OCI-LY7 (cell line): ENCODE results near the gene FDXACB1. TPM values are rescaled to one million over a fixed set of nuclear protein-coding genes. Genes with fewer than 3 reads are reported as not detected.

Source experiments
- Bru-seq: library from RNA; stranded (reverse); fragments of 400-500 nt; gene quantifications from one replicate; lab custom pipeline; 2021; lab: Mats Ljungman, UMichigan
- BruChase-seq, 2 experiments: library from RNA; stranded (reverse); fragments of 400-500 nt; gene quantifications; one replicate each; lab custom pipeline; 2021; lab: Mats Ljungman, UMichigan
- BruUV-seq: library from RNA; stranded (reverse); fragments of 400-500 nt; replicated peaks from 2 replicates; lab custom pipeline; 2021; lab: Mats Ljungman, UMichigan
- CTCF ChIA-PET: fragments of 300-600 bp; sonication (Branson Sonifier 250); formaldehyde crosslinking; loops from one replicate; lab custom pipeline; 2022; ENCODE audit warnings: antibody characterized with exemption; ENCODE audit not compliant: unreplicated experiment; lab: Charles Lee
- POLR2A ChIA-PET: fragments of 300-600 bp; sonication (Branson Sonifier 250); formaldehyde crosslinking; loops from one replicate; lab custom pipeline; 2022; ENCODE audit warnings: antibody characterized with exemption; lab: Charles Lee
- DNase-seq: peaks from one replicate; pipeline ENCODE4 v3.0.0-alpha.2; 2015; ENCODE audit warnings: low spot score
- H2AFZ ChIP-seq: fragments of 200-600 bp; sonication (generic), shearing (Covaris generic); 2 replicates; pipeline ENCODE4 v1.6.1; 2014; ENCODE audit warnings: mild to moderate bottlenecking, antibody characterized with exemption, low read length, moderate library complexity
- H3K27ac ChIP-seq: fragments of 200-600 bp; sonication (generic); 2 replicates; pipeline ENCODE4 v1.5.1; 2014; ENCODE audit warnings: mixed run types, low read depth, mild to moderate bottlenecking, moderate library complexity, low read length, inconsistent platforms; ENCODE audit not compliant: poor library complexity, severe bottlenecking
- H3K36me3 ChIP-seq: fragments of 200-600 bp; sonication (generic); 2 replicates; pipeline ENCODE4 v1.6.1; 2014; ENCODE audit warnings: mild to moderate bottlenecking, antibody characterized with exemption, low read length, moderate library complexity, mixed read lengths; ENCODE audit not compliant: insufficient read depth
- H3K4me1 ChIP-seq: fragments of 200-600 bp; sonication (generic); 2 replicates; pipeline ENCODE4 v1.5.1; 2014; ENCODE audit warnings: mild to moderate bottlenecking, low read length; ENCODE audit not compliant: insufficient read depth, poor library complexity, severe bottlenecking
- H3K4me2 ChIP-seq: fragments of 200-600 bp; sonication (generic); 2 replicates; pipeline ENCODE4 v1.6.1; 2014; ENCODE audit warnings: mild to moderate bottlenecking, low read length
- H3K4me3 ChIP-seq: fragments of 200-600 bp; sonication (generic); 2 replicates; pipeline ENCODE4 v1.5.1; 2014; ENCODE audit warnings: mild to moderate bottlenecking, low read depth, low read length; ENCODE audit not compliant: poor library complexity, severe bottlenecking
- H3K79me2 ChIP-seq: fragments of 200-600 bp; sonication (generic); 2 replicates; pipeline ENCODE4 v1.6.1; 2016; ENCODE audit warnings: low read depth, mild to moderate bottlenecking, low read length, moderate library complexity, mixed read lengths; ENCODE audit not compliant: insufficient read depth
- H3K9me2 ChIP-seq: fragments of 200-600 bp; sonication (generic); 2 replicates; pipeline ENCODE4 v1.6.1; 2016; ENCODE audit warnings: mild to moderate bottlenecking, low read length, mixed read lengths; ENCODE audit not compliant: insufficient read depth
- H3K9me3 ChIP-seq: fragments of 200-600 bp; sonication (generic); 2 replicates; pipeline ENCODE4 v1.6.1; 2014; ENCODE audit warnings: mild to moderate bottlenecking, mixed run types, low read length, mixed read lengths
- H4K20me1 ChIP-seq: fragments of 200-600 bp; sonication (generic); 2 replicates; pipeline ENCODE4 v1.6.1; 2014; ENCODE audit warnings: mild to moderate bottlenecking, antibody characterized with exemption, low read length, moderate library complexity, mixed read lengths; ENCODE audit not compliant: insufficient read depth
- EZH2phosphoT487 ChIP-seq: fragments of 200-600 bp; sonication (generic); IDR thresholded peaks from 2 replicates; pipeline ENCODE4 v1.6.1; 2018; ENCODE audit warnings: low read depth, borderline replicate concordance, mild to moderate bottlenecking, mixed run types, antibody characterized with exemption, low read length, moderate library complexity, mixed read lengths
- intact Hi-C: fragments of 100-400 bp; cut with micrococcal nuclease; formaldehyde crosslinking; loops from one replicate; pipeline ENCODE4 v1.10.0; 2022; ENCODE audit not compliant: unreplicated experiment
- long read RNA-seq: library from polyadenylated mRNA; stranded (forward); transcript quantifications from one replicate; pipeline ENCODE4 v2.0.0, GENCODE V29; 2022
- total RNA-seq, 2 experiments: library from RNA; depleted of rRNA in 1 of 2; stranded (reverse); fragments of >200 nt in 1 of 2; shearing (Covaris generic) in 1 of 2; gene quantifications; 2 replicates each; pipeline ENCODE4 v1.2.3, GENCODE V29; 2014 to 2022
- TF ChIP-seq, protein P1 (sequence below): fragments of 200-600 bp; sonication (generic); conservative IDR thresholded peaks from 2 replicates; pipeline ENCODE4 v1.5.1; 2014; ENCODE audit warnings: mild to moderate bottlenecking, antibody characterized with exemption, low read length, moderate library complexity, mixed read lengths

FDXACB1 gene, protein sequence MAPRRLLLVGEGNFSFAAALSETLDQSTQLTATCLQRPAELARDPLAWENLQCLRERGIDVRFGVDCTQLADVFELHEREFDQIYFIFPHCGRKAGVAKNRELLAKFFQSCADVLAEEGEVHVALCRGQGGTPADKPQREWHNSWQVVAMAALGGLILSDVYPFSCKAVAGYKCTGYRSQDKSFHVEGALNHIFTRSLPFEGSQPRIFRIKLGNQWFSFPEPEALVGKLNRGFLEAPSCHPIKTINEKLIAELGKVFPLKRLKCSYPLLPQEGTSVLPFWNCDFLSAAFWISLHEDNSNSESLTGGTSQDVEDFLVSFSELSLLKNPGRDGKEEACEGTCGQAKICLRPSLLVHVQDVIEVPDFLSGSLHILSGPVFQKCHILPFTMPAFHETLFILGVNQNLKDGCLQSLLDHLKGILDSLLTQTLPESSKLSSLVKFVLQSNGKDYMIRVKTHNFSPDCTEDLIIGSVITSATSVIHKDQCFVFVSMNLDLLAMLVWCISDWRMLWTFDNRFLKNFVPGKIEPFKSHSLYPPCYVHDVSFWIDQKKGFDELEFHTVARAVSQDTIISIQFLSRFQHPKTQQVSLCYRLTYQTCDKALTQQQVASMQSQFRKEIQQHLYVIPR
- 4.2 and 6.2 TPM in 2 replicates for total RNA-seq (2014; rRNA removed; shearing (Covaris generic))
- 5.3 and 5.8 TPM in 2 replicates for total RNA-seq (2022)
- percentile 63 among the genes with signal in this experiment for Bru-seq, nascent RNA
- percentile 53 among the genes with signal in this experiment for BruChase-seq, experiment 1, labeled RNA remaining after a 6-hour chase
- percentile 76 among the genes with signal in this experiment for BruChase-seq, experiment 2, labeled RNA remaining after a 2-hour chase
- long read RNA-seq, transcript FDXACB1-203 (4 exons, 2,206 nt): minor isoform, 6 of 19 reads
- long read RNA-seq, transcript FDXACB1-201 (5 exons, 2,789 nt): major isoform, 9 of 19 reads
- long read RNA-seq, partial matches to known transcripts: 0 of 19 reads
- long read RNA-seq, other reads (novel, unspliced or antisense): 4 of 19 reads

DNA sequence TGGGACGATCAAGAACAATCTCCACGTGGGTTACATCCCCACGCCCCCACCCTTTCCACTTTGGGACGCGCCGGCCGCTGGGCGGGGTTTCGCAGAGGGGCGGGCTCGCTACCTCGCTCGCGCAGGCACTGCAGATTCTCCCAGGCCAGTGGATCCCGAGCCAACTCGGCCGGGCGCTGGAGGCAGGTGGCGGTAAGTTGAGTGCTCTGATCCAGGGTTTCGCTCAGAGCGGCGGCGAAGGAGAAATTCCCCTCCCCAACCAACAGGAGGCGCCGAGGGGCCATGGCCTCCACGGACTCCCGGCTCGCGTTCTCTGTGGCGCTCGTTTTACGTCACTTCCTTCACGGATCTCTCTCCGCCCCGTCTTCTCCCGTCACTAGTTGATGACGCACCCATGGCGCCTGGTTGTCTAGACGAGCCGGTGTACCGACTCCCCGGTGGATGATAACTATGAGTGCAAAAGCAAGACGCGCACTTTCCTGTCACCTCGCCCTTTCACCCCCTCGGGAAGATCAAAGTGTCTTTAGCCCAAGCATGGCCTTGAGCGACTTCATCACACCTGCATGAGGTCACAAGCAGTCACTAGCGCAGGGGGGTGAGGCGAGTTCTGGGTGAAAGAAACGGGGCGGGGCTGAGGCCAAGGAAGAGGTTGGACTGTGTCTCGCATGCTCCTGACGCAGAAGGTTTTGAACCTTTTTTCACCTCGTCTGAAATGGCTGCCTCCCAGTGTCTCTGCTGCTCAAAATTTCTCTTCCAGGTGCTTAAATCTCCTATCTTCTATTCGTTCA, at the start of gene FDXACB1, which contains the start of gene CFAP68:
Gene FDXACB1, minus strand, starts transcription at position 317 of the 788 bp plus-strand sequence. Its CDS starts 33 bp downstream, at position 284.
Gene CFAP68, plus strand, starts transcription at position 693 of the 788 bp plus-strand sequence. Its CDS starts 20 bp downstream, at position 713.
- no peaks in the 10 kb centered on the region for H3K9me3 ChIP-seq
- H4K20me1 ChIP-seq: no peaks in the 10 kb centered on the region
- H3K4me2 ChIP-seq: peak within 1 kb of the TSS; percentile 85
- POLR2A ChIA-PET: interaction anchor here (0.7 to 4.2 kb wide), 4 partner anchors 7 to 47 kb away, joined by 3 to 27 read pairs (median 13); partner anchors contain the start of gene ALG9
- peaks cover 3% of the 10 kb centered on the region; the same call in 1 of the 2 replicates for H3K79me2 ChIP-seq
- peak within 1 kb of the TSS; percentile 97 for H2AFZ ChIP-seq
- intact Hi-C loops: loop anchor here (1.0 to 5.0 kb wide), 3 partner anchors 47 to 208 kb away; partner anchors contain the start of genes SDHD and TIMM8B
- peak; percentile 98 for DNase-seq
- no peak for TF ChIP-seq EZH2phosphoT487
- TF ChIP-seq, protein P1, sequence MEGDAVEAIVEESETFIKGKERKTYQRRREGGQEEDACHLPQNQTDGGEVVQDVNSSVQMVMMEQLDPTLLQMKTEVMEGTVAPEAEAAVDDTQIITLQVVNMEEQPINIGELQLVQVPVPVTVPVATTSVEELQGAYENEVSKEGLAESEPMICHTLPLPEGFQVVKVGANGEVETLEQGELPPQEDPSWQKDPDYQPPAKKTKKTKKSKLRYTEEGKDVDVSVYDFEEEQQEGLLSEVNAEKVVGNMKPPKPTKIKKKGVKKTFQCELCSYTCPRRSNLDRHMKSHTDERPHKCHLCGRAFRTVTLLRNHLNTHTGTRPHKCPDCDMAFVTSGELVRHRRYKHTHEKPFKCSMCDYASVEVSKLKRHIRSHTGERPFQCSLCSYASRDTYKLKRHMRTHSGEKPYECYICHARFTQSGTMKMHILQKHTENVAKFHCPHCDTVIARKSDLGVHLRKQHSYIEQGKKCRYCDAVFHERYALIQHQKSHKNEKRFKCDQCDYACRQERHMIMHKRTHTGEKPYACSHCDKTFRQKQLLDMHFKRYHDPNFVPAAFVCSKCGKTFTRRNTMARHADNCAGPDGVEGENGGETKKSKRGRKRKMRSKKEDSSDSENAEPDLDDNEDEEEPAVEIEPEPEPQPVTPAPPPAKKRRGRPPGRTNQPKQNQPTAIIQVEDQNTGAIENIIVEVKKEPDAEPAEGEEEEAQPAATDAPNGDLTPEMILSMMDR: peak; percentile 86
- no TSS peak for BruUV-seq
- peaks cover 7% of the 10 kb centered on the region; the same call in 1 of the 2 replicates for H3K36me3 ChIP-seq
- CTCF ChIA-PET: no interaction called here
- H3K4me3 ChIP-seq: peak within 1 kb of the TSS; percentile 75
- H3K4me1 ChIP-seq: peaks cover 12% of the 10 kb centered on the region
- H3K27ac ChIP-seq: peak within 1 kb of the TSS; percentile 72
- H3K9me2 ChIP-seq: no peaks in the 10 kb centered on the region

DNA sequence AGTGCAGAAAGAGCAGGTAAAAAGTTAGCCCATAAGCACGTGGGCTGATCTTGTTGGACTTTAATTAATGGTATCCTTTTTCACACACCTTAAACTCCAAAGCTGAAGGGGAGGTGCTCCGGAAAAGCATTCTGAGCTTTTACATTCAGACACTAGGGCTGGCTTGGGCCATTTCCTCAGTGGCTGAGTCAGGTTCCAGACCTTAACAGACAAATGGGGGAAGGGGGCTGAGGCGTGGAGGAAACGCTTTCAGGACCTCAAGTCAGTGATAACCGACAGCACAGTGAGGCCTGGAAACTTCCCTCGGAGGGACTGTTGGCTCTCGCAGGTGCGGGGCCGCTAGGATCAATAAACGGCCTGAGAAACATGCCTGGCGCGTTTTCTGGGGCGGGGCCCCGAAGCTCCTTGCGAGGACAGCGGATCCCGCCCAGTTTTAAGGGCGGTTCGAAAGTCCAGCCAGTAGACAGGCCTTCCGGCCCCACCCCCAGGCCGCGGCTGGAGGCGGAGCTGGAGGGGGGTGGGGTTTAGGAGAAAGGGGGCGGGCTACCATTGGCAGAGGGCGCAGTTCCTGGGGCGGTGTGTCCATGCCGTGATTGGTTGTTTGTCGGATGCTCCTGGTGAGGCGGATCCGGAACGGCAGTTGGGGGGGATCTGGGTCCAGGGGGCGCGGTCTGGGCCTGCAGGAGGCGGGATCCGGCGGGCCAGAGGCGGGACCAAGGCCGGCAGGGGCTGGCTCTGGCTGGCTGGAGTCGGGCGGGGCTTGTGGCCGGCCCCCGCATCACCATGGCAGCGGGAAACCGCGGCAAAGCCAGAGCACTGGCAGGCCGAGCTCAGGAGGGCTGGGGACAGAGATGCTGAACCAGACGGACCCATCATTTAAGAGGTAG, 47.8 kb upstream of the FDXACB1 start:
- Histone ChIP-seq H3K4me3 (peak overlapping the region; percentile 67), H3K36me3 (no peaks in the 10 kb centered on the region), H3K4me2 (peak overlapping the region; percentile 96), H4K20me1 (no peaks in the 10 kb centered on the region), H3K27ac (peak overlapping the region; percentile 79), H3K4me1 (peaks cover 14% of the 10 kb centered on the region), H3K9me3 (no peaks in the 10 kb centered on the region), H3K79me2 (no peaks in the 10 kb centered on the region), H2AFZ (peak overlapping the region; percentile 90), H3K9me2 (no peaks in the 10 kb centered on the region)
- TF ChIP-seq, protein P1: 0 out of 2 replicates have a peak, but pooled peaks have one; percentile 13
- TF ChIP-seq EZH2phosphoT487: no peak
- CTCF ChIA-PET: interaction anchor here (0.5 to 1.9 kb wide), 6 partner anchors 8 to 743 kb away, joined by 3 to 12 read pairs (median 4); partner anchors contain the start of gene DIXDC1
- intact Hi-C loops: loop anchor here (1.0 to 5.0 kb wide), 4 partner anchors 47 to 324 kb away; partner anchors contain the start of genes CFAP68, DLAT, FDXACB1 and SIK2
- peak; percentile 97 for DNase-seq
- POLR2A ChIA-PET: interaction anchor here (0.6 to 3.6 kb wide), 23 partner anchors 9 to 322 kb away, joined by 3 to 54 read pairs (median 5); partner anchors contain the start of genes ALG9, C11orf52, CFAP68 and DIXDC1
- no TSS peak for BruUV-seq
